Measurements from ENCODE around the gene REP15. TPM values are rescaled to one million over a fixed set of nuclear protein-coding genes. Genes with fewer than 3 reads are reported as not detected.
"Not testable (repeated sequence)": the region's sequence is repeated elsewhere in the genome, so short reads cannot be mapped to it uniquely, and the experiment has no call there.

Gene REP15
- 0.15 and 0.35 TPM in 2 replicates for total RNA-seq (2014; rRNA removed; shearing (Covaris generic))

- Histone ChIP-seq H3K4me3 (ENCODE audit: insufficient read depth, low read depth, low read length) (no peak within 1 kb of the TSS), H3K36me3 (replicated peaks; ENCODE audit: control insufficient read depth, insufficient read depth, low read length) (no peaks in the 10 kb centered on the region; the same call in none of the 2 replicates), H3K27me3 (ENCODE audit: control insufficient read depth, insufficient read depth, low read length) (no peaks in the 10 kb centered on the region)
- no peak for DNase-seq
Measured at GRCh38 chr12:27696293-27696652, at the start of gene REP15. Gene REP15, plus strand, starts transcription at chr12:27696447. Its CDS starts 116 bp downstream, at chr12:27696563.

GRCh38 chr12:27650011-27650410 is 46.2 kb upstream of the REP15 start:
- no peaks in the 10 kb centered on the region; the same call in 1 of the 2 replicates for H3K36me3 ChIP-seq (replicated peaks; ENCODE audit: control insufficient read depth, insufficient read depth, low read length)
- no peak overlapping the region for H3K4me3 ChIP-seq (ENCODE audit: insufficient read depth, low read depth, low read length)
- no peak for DNase-seq
- H3K27me3 ChIP-seq (ENCODE audit: control insufficient read depth, insufficient read depth, low read length), result no peaks in the 10 kb centered on the region

GRCh38 chr12:27651201-27651600 is 45.0 kb upstream of the REP15 start:
- Histone ChIP-seq H3K27me3 (ENCODE audit: control insufficient read depth, insufficient read depth, low read length) (no peaks in the 10 kb centered on the region), H3K4me3 (ENCODE audit: insufficient read depth, low read depth, low read length) (no peak overlapping the region), H3K36me3 (replicated peaks; ENCODE audit: control insufficient read depth, insufficient read depth, low read length) (no peaks in the 10 kb centered on the region; the same call in 1 of the 2 replicates)
- DNase-seq, result no peak

DNA sequence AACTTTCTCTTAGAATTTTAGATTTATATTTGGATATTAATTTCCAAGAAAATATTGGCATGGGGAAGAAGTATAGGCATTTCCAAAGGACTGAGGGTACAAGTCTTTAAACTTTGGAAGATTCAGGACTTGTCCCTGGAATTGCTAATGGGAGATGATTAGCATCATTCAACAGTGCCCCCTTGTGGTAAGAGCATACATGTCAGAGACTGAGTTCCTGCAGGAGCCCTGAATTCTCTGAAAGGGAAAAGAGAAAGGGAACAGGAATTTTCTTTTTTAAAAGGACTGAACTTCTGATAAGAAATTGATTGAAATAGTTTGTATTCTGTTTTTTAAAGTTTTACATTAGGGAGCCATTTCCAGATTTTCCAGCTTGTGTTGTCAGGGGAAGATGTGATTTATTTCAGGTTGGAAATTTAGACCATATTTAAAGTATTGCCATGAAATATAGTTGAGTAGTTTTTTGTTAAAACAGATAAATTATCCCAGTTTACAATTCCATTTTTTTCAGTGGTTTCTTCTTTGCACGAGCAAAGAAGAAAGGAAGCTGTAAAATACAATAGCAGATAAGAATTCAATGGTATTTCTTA is 44.0 kb upstream of the REP15 start:
- peak; percentile 44 for DNase-seq
- Histone ChIP-seq H3K4me3 (ENCODE audit: insufficient read depth, low read depth, low read length) (no peak overlapping the region), H3K27me3 (ENCODE audit: control insufficient read depth, insufficient read depth, low read length) (no peaks in the 10 kb centered on the region), H3K36me3 (replicated peaks; ENCODE audit: control insufficient read depth, insufficient read depth, low read length) (no peaks in the 10 kb centered on the region; the same call in 1 of the 2 replicates)

- Histone ChIP-seq H3K27me3 (ENCODE audit: control insufficient read depth, insufficient read depth, low read length) (no peaks in the 10 kb centered on the region), H3K4me3 (ENCODE audit: insufficient read depth, low read depth, low read length) (no peak overlapping the region), H3K36me3 (replicated peaks; ENCODE audit: control insufficient read depth, insufficient read depth, low read length) (no peaks in the 10 kb centered on the region; the same call in 1 of the 2 replicates)
- DNase-seq, result no peak
Measured at GRCh38 chr12:27653661-27654060, 42.6 kb upstream of the REP15 start.

DNA sequence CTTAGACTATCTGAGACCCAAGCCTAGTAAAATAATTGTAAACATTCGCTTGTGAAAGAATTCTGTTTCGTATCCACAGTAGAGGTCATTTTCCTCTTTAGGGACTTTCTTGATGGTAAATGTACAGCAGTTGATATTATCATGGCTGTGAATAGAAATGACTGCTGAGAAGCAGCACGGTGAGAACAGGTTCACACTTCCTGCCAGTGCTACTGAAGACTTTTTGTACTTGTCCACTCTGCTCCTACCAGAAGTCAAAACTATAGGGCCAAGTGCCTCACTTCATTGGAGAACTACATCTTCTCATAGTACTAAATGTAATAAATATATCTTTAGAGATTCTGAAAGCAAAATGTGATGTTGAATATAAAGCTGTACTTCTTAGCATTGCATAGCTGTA is 40.8 kb upstream of the REP15 start:
- not testable (repeated sequence) for H3K36me3 ChIP-seq (replicated peaks; ENCODE audit: control insufficient read depth, insufficient read depth, low read length); H3K27me3 ChIP-seq (ENCODE audit: control insufficient read depth, insufficient read depth, low read length); H3K4me3 ChIP-seq (ENCODE audit: insufficient read depth, low read depth, low read length); DNase-seq

GRCh38 chr12:27657296-27657695 is 39.0 kb upstream of the REP15 start:
- no peak for DNase-seq
- no peaks in the 10 kb centered on the region for H3K27me3 ChIP-seq (ENCODE audit: control insufficient read depth, insufficient read depth, low read length)
- H3K36me3 ChIP-seq (replicated peaks; ENCODE audit: control insufficient read depth, insufficient read depth, low read length), result no peaks in the 10 kb centered on the region
- H3K4me3 ChIP-seq (ENCODE audit: insufficient read depth, low read depth, low read length), result no peak overlapping the region

- H3K27me3 ChIP-seq (ENCODE audit: control insufficient read depth, insufficient read depth, low read length), result no peaks in the 10 kb centered on the region
- H3K36me3 ChIP-seq (replicated peaks; ENCODE audit: control insufficient read depth, insufficient read depth, low read length), result no peaks in the 10 kb centered on the region; the same call in 1 of the 2 replicates
- DNase-seq, result no peak
- H3K4me3 ChIP-seq (ENCODE audit: insufficient read depth, low read depth, low read length), result no peak overlapping the region
Measured at GRCh38 chr12:27665704-27666103, 30.5 kb upstream of the REP15 start.

GRCh38 chr12:27666510-27666909 is 29.7 kb upstream of the REP15 start:
- Histone ChIP-seq H3K36me3 (replicated peaks; ENCODE audit: control insufficient read depth, insufficient read depth, low read length) (no peaks in the 10 kb centered on the region; the same call in 1 of the 2 replicates), H3K27me3 (ENCODE audit: control insufficient read depth, insufficient read depth, low read length) (no peaks in the 10 kb centered on the region), H3K4me3 (ENCODE audit: insufficient read depth, low read depth, low read length) (no peak overlapping the region)
- no peak for DNase-seq

DNA sequence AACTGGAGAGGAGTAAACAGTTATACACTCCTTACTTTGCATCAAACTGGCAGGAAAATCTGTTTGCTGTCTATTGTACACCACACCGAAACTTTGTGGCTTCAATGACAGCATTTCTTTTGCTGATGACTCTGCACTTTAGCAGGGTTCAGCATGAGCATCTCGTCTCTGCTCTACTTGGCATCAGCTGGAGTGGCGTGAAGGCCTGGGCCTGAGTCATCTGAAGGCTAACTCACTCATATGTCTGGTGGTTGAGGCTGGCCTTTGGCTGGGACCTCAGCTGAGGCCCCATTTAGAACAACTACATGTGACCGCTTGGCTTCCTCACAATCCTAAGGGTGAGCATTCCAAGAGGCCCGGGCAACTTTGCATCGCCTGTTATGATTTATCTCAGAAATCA is 28.7 kb upstream of the REP15 start:
- no peak overlapping the region for H3K4me3 ChIP-seq (ENCODE audit: insufficient read depth, low read depth, low read length)
- H3K36me3 ChIP-seq (replicated peaks; ENCODE audit: control insufficient read depth, insufficient read depth, low read length), result no peaks in the 10 kb centered on the region; the same call in 1 of the 2 replicates
- H3K27me3 ChIP-seq (ENCODE audit: control insufficient read depth, insufficient read depth, low read length), result no peaks in the 10 kb centered on the region
- DNase-seq, result no peak

DNA sequence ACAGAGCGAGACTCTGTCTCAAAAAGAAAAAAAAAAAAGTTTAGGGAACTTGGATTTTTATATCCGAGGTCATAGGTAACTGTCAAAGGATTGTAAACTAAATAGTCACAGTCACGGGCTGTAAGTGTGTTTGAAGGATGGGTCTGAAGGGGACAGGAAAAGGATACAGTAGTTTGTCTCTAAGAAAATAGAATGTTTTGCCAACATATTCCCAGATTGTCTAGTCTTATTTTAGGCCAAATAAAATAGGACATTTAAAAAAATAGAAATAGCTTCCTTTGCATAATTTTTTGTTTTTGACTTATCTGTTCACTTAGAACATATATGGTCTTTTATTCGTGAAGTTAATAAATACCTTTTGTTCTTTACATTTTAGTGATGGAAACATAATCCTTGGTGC is 24.2 kb upstream of the REP15 start:
- Histone ChIP-seq H3K36me3 (replicated peaks; ENCODE audit: control insufficient read depth, insufficient read depth, low read length) (peaks cover 3% of the 10 kb centered on the region), H3K27me3 (ENCODE audit: control insufficient read depth, insufficient read depth, low read length) (no peaks in the 10 kb centered on the region), H3K4me3 (ENCODE audit: insufficient read depth, low read depth, low read length) (no peak overlapping the region)
- no peak for DNase-seq

- no peaks in the 10 kb centered on the region for H3K27me3 ChIP-seq (ENCODE audit: control insufficient read depth, insufficient read depth, low read length)
- peaks cover 3% of the 10 kb centered on the region; the same call in 1 of the 2 replicates for H3K36me3 ChIP-seq (replicated peaks; ENCODE audit: control insufficient read depth, insufficient read depth, low read length)
- no peak overlapping the region for H3K4me3 ChIP-seq (ENCODE audit: insufficient read depth, low read depth, low read length)
- DNase-seq, result no peak
Measured at GRCh38 chr12:27672643-27673042, 23.6 kb upstream of the REP15 start.

DNA sequence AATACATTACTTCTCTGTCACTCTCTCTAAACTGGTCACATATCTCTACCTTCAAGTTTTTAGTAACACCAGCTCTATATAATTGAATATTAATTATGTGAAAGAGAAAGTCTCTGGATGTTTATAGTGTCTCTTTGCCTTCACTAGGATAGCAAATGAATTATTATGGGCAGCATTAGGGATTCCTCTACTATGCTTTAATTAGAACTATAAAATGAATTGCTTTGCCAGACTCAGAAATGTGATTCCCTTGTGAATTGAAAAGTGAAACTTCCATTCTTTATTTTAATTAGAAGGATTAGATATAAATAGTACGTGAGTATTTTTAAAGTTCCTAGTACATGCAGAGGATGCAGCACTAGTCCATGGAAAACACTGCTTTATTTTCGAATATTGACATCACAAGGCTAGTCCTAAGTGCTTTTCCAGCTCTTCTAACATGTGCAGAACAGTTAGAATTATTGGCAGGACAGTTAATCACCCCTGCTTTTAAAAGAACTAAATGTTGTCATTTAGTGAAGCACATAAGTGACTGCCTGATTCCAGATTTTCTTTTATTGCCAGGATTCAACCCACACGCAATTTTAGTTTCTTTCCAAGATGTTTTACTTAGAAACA is 23.0 kb upstream of the REP15 start:
- peaks cover 3% of the 10 kb centered on the region; the same call in 1 of the 2 replicates for H3K36me3 ChIP-seq (replicated peaks; ENCODE audit: control insufficient read depth, insufficient read depth, low read length)
- DNase-seq, result no peak
- no peak overlapping the region for H3K4me3 ChIP-seq (ENCODE audit: insufficient read depth, low read depth, low read length)
- H3K27me3 ChIP-seq (ENCODE audit: control insufficient read depth, insufficient read depth, low read length), result no peaks in the 10 kb centered on the region

DNA sequence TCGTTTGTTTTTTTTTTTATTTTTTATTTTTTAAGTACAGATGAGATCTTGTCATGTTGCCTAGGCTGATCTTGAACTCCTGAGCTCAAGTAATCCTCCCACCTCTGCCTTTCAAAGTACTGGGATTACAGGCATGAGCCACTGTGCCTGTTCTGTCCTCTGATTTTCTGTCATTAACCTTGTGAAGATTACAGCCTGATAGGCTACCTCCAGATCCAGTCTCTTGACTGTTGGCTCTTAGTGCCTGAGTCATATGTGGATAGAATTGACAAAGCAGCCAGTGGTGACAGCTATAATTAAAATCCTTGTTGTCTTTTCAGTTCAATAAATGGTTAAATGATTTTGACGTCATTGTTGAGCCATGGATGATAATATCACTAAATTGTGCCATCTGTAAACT is 21.3 kb upstream of the REP15 start:
- no peaks in the 10 kb centered on the region for H3K27me3 ChIP-seq (ENCODE audit: control insufficient read depth, insufficient read depth, low read length)
- no peak overlapping the region for H3K4me3 ChIP-seq (ENCODE audit: insufficient read depth, low read depth, low read length)
- DNase-seq, result no peak
- H3K36me3 ChIP-seq (replicated peaks; ENCODE audit: control insufficient read depth, insufficient read depth, low read length), result peaks cover 4% of the 10 kb centered on the region

DNA sequence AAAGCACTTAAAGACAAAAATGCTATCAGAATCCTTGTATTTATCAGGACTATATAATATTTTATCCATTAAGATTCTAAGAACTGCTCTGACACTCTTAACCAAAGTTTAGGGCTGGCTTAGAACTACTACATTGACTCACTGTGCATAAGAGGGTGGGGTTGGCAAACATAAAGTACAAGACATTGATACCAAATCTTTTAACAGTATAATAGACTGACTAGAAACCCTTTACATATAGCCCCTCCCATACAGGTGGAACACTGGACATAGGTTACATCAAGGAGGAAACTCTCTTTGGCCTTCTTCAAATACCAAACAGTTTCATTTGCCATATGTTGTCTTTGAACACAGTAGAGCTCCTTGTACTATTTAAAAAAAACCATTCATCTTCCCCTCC is 15.6 kb upstream of the REP15 start:
- H3K36me3 ChIP-seq (replicated peaks; ENCODE audit: control insufficient read depth, insufficient read depth, low read length), result peaks cover 4% of the 10 kb centered on the region
- DNase-seq, result no peak
- no peaks in the 10 kb centered on the region for H3K27me3 ChIP-seq (ENCODE audit: control insufficient read depth, insufficient read depth, low read length)

More for the DNA sequence above, 15.6 kb upstream of the REP15 start:
- no peak overlapping the region for H3K4me3 ChIP-seq (ENCODE audit: insufficient read depth, low read depth, low read length)
